IMR-90 (cell line): Measurements from ENCODE around the gene PCBP3. TPM values are rescaled to one million over a fixed set of nuclear protein-coding genes. Genes with fewer than 3 reads are reported as not detected.

Source experiments
- ATAC-seq: fragments of 200-7000 bp; cut with Tn5 transposase; 2 replicates; pipeline ENCODE4 v1.9.1; 2020; ENCODE audit warnings: low read depth, mild to moderate bottlenecking, moderate library complexity
- BruUV-seq: library from RNA; stranded (reverse); fragments of 400-500 nt; replicated peaks from 2 replicates; lab custom pipeline; 2021; lab: Mats Ljungman, UMichigan
- CTCF ChIA-PET: fragments of 300-600 bp; formaldehyde crosslinking; extraction: SDS; loops from one replicate; lab custom pipeline; 2021; ENCODE audit warnings: antibody characterized with exemption; lab: Yijun Ruan, JAX
- POLR2A ChIA-PET: fragments of 300-600 bp; sonication (Branson Sonifier 250); formaldehyde crosslinking; loops from one replicate; lab custom pipeline; 2022; ENCODE audit warnings: antibody characterized with exemption; ENCODE audit not compliant: unreplicated experiment; lab: Charles Lee
- DNase-seq: peaks from one replicate; pipeline ENCODE4 v3.0.0; 2013
- H2AFZ ChIP-seq: replicated peaks from 2 replicates; pipeline ENCODE3; 2013; ENCODE audit warnings: low read length, mild to moderate bottlenecking; ENCODE audit not compliant: poor library complexity
- H2AK5ac ChIP-seq: 2 replicates; pipeline ENCODE4 v1.6.1; 2013; ENCODE audit warnings: low read depth, low read length, inconsistent platforms
- H2AK9ac ChIP-seq: replicated peaks from 2 replicates; pipeline ENCODE3; 2013; ENCODE audit warnings: mild to moderate bottlenecking, low read depth, low read length, moderate library complexity; ENCODE audit not compliant: poor library complexity
- H2BK120ac ChIP-seq: 2 replicates; pipeline ENCODE4 v1.6.1; 2013; ENCODE audit warnings: low read depth, low read length, inconsistent platforms
- H2BK15ac ChIP-seq: 3 replicates; pipeline ENCODE4 v1.6.1; 2013; ENCODE audit warnings: low read depth, low read length, inconsistent platforms
- H2BK20ac ChIP-seq: 2 replicates; pipeline ENCODE4 v1.6.1; 2013; ENCODE audit warnings: low read depth, mild to moderate bottlenecking, inconsistent platforms, low read length, moderate library complexity
- H2BK5ac ChIP-seq: 2 replicates; pipeline ENCODE4 v1.6.1; 2013; ENCODE audit warnings: mild to moderate bottlenecking, low read depth, low read length, inconsistent platforms; ENCODE audit not compliant: poor library complexity, severe bottlenecking
- H3K14ac ChIP-seq: replicated peaks from 2 replicates; pipeline ENCODE4 v1.6.1; 2013; ENCODE audit warnings: low read depth, low read length, inconsistent platforms
- H3K18ac ChIP-seq: 2 replicates; pipeline ENCODE4 v1.6.1; 2013; ENCODE audit warnings: low read depth, low read length, control low read depth
- H3K23ac ChIP-seq: 2 replicates; pipeline ENCODE4 v1.6.1; 2013; ENCODE audit warnings: low read depth, low read length, inconsistent platforms
- H3K27ac ChIP-seq: 2 replicates; pipeline ENCODE4 v1.5.1; 2013; ENCODE audit warnings: mild to moderate bottlenecking, control low read depth, low read length; ENCODE audit not compliant: insufficient read depth
- H3K27me3 ChIP-seq: 2 replicates; pipeline ENCODE4 v1.6.1; 2013; ENCODE audit warnings: low read length; ENCODE audit not compliant: control insufficient read depth, insufficient read depth
- H3K36me3 ChIP-seq: 2 replicates; pipeline ENCODE4 v1.6.1; 2013; ENCODE audit warnings: low read length, mixed read lengths; ENCODE audit not compliant: control insufficient read depth, insufficient read depth
- H3K4ac ChIP-seq: 2 replicates; pipeline ENCODE4 v1.6.1; 2013; ENCODE audit warnings: low read depth, low read length, inconsistent platforms
- H3K4me1 ChIP-seq: 2 replicates; pipeline ENCODE4 v1.6.1; 2013; ENCODE audit warnings: low read length, mixed read lengths; ENCODE audit not compliant: control insufficient read depth, insufficient read depth
- H3K4me2 ChIP-seq: 2 replicates; pipeline ENCODE4 v1.6.1; 2013; ENCODE audit warnings: low read depth, mild to moderate bottlenecking, control low read depth, low read length, moderate library complexity
- H3K4me3 ChIP-seq: 2 replicates; pipeline ENCODE4 v1.5.1; 2013; ENCODE audit warnings: low read depth, mild to moderate bottlenecking, control low read depth, low read length, moderate library complexity; ENCODE audit not compliant: insufficient read depth
- H3K56ac ChIP-seq: 2 replicates; pipeline ENCODE4 v1.6.1; 2013; ENCODE audit warnings: low read length, inconsistent platforms; ENCODE audit not compliant: insufficient read depth; ENCODE audit errors: extremely low read depth
- H3K79me1 ChIP-seq, 2 experiments: 2 replicates each; pipeline ENCODE4 v1.6.1; 2013; ENCODE audit warnings: low read length in 2 of 2, inconsistent platforms in 1 of 2, low read depth in 1 of 2
- H3K9ac ChIP-seq: 2 replicates; pipeline ENCODE4 v1.6.1; 2013; ENCODE audit warnings: low read depth, low read length, control low read depth
- H3K9me1 ChIP-seq: 2 replicates; pipeline ENCODE4 v1.6.1; 2013; ENCODE audit warnings: low read length, inconsistent platforms; ENCODE audit not compliant: insufficient read depth
- H3K9me3 ChIP-seq: 2 replicates; pipeline ENCODE4 v1.6.1; 2013; ENCODE audit warnings: low read length; ENCODE audit not compliant: control insufficient read depth, insufficient read depth
- H4K20me1 ChIP-seq: 2 replicates; pipeline ENCODE4 v1.6.1; 2013; ENCODE audit warnings: low read length, inconsistent platforms; ENCODE audit not compliant: insufficient read depth
- H4K5ac ChIP-seq: 2 replicates; pipeline ENCODE4 v1.6.1; 2013; ENCODE audit warnings: mild to moderate bottlenecking, low read depth, low read length, control low read depth
- H4K8ac ChIP-seq, 2 experiments: 2 replicates each; pipeline ENCODE4 v1.6.1; 2013; ENCODE audit warnings: low read depth in 2 of 2, low read length in 2 of 2, control low read depth in 1 of 2, inconsistent platforms in 1 of 2
- H4K91ac ChIP-seq: 2 replicates; pipeline ENCODE4 v1.6.1; 2013; ENCODE audit warnings: low read depth, low read length, inconsistent platforms; ENCODE audit not compliant: insufficient read depth
- BHLHE40 ChIP-seq: fragments of 150-350 bp; IDR thresholded peaks from 2 replicates; pipeline ENCODE4 v1.6.1; 2016; ENCODE audit warnings: mild to moderate bottlenecking, low read depth, low read length
- CEBPB ChIP-seq: IDR thresholded peaks from 2 replicates; pipeline ENCODE4 v1.6.1; 2012; ENCODE audit warnings: low read depth, low read length, improper control_type of control experiment
- CHD1 ChIP-seq: IDR thresholded peaks from 2 replicates; pipeline ENCODE4 v1.6.1; 2012; ENCODE audit warnings: low read depth, low read length, improper control_type of control experiment
- FOS ChIP-seq: fragments of 150-350 bp; IDR thresholded peaks from 2 replicates; pipeline ENCODE4 v1.6.1; 2016; ENCODE audit warnings: low read depth, low read length
- MAFK ChIP-seq: IDR thresholded peaks from 2 replicates; pipeline ENCODE4 v1.6.1; 2012; ENCODE audit warnings: low read depth, low read length, improper control_type of control experiment
- MAZ ChIP-seq: IDR thresholded peaks from 2 replicates; pipeline ENCODE4 v1.6.1; 2012; ENCODE audit warnings: low read depth, mild to moderate bottlenecking, low read length, improper control_type of control experiment, moderate library complexity, borderline replicate concordance
- MXI1 ChIP-seq: IDR thresholded peaks from 2 replicates; pipeline ENCODE4 v1.6.1; 2012; ENCODE audit warnings: low read depth, mild to moderate bottlenecking, low read length, moderate library complexity, borderline replicate concordance
- NFE2L2 ChIP-seq: fragments of 150-350 bp; IDR thresholded peaks from 2 replicates; pipeline ENCODE4 v1.6.1; 2016; ENCODE audit warnings: low read depth, mild to moderate bottlenecking, low read length
- POLR2A ChIP-seq: IDR thresholded peaks from 2 replicates; pipeline ENCODE4 v1.6.1; 2012; ENCODE audit warnings: mild to moderate bottlenecking, low read depth, low read length
- RAD21 ChIP-seq: IDR thresholded peaks from 2 replicates; pipeline ENCODE4 v1.6.1; 2012; ENCODE audit warnings: low read length, improper control_type of control experiment
- RCOR1 ChIP-seq: IDR thresholded peaks from 2 replicates; pipeline ENCODE4 v1.6.1; 2012; ENCODE audit warnings: mild to moderate bottlenecking, low read length, improper control_type of control experiment; ENCODE audit not compliant: insufficient replicate concordance
- RFX5 ChIP-seq: IDR thresholded peaks from 2 replicates; pipeline ENCODE4 v1.8.0; 2012; ENCODE audit warnings: low read depth, mild to moderate bottlenecking, low read length, moderate library complexity
- SMC3 ChIP-seq: fragments of 150-350 bp; IDR thresholded peaks from 2 replicates; pipeline ENCODE4 v1.6.1; 2016; ENCODE audit warnings: low read depth, mild to moderate bottlenecking, antibody characterized with exemption, low read length, moderate library complexity
- WGBS, 2 experiments: methylation state at CpG; one replicate each; pipeline versions ENCODE4 v1.1.5 to v1.1.7; 2013; ENCODE audit warnings: missing lambda C conversion rate in 2 of 2; ENCODE audit not compliant: insufficient read length in 1 of 2; ENCODE audit errors: extremely low coverage in 2 of 2; 5-methylcytosine and 5-hydroxymethylcytosine counted together
- dilution Hi-C: fragments of 300-500 bp; cut with HindIII; formaldehyde crosslinking; loops from one replicate; pipeline ENCODE4 v1.14.3; 2018; ENCODE audit warnings: low sequenced_read_pairs; ENCODE audit not compliant: unreplicated experiment
- in situ Hi-C: fragments of 300-500 bp; cut with MboI; formaldehyde crosslinking; loops from 3 replicates; pipeline ENCODE4 v1.14.3; 2019; ENCODE audit warnings: low sequenced_read_pairs, inconsistent platforms, mixed read lengths
- intact Hi-C: fragments of 100-400 bp; cut with micrococcal nuclease; formaldehyde crosslinking; loops from 2 replicates; pipeline ENCODE4 v1.10.0; 2022
- polyA plus RNA-seq, 3 experiments: library from polyadenylated mRNA; depleted of rRNA; stranded (reverse); fragments of >200 nt; gene quantifications; 2 replicates each; pipeline ENCODE4 v1.2.3, GENCODE V29; 2012; ENCODE audit warnings: low replicate concordance in 1 of 3
- total RNA-seq: library from RNA; depleted of rRNA; stranded (reverse); fragments of >200 nt; gene quantifications from 2 replicates; pipeline ENCODE4 v1.2.3, GENCODE V29; 2012
- TF ChIP-seq, protein P1 (sequence below): fragments of 150-350 bp; IDR thresholded peaks from 2 replicates; pipeline ENCODE4 v1.6.1; 2016; ENCODE audit warnings: low read depth, mild to moderate bottlenecking, low read length, moderate library complexity, borderline replicate concordance
- TF ChIP-seq, protein P2 (sequence below): fragments of 150-350 bp; IDR thresholded peaks from 2 replicates; pipeline ENCODE4 v1.6.1; 2017; ENCODE audit warnings: mild to moderate bottlenecking, antibody characterized with exemption, low read length, low read depth
- TF ChIP-seq, protein P3 (sequence below): conservative IDR thresholded peaks from 2 replicates; pipeline ENCODE4 v1.5.1; 2012; ENCODE audit warnings: mild to moderate bottlenecking, low read depth, low read length, improper control_type of control experiment

Gene PCBP3
- total and polyA plus RNA-seq, 2 of the 4 experiments (the other 2 are of a cell fraction) = 2.9 to 3.9 TPM

DNA sequence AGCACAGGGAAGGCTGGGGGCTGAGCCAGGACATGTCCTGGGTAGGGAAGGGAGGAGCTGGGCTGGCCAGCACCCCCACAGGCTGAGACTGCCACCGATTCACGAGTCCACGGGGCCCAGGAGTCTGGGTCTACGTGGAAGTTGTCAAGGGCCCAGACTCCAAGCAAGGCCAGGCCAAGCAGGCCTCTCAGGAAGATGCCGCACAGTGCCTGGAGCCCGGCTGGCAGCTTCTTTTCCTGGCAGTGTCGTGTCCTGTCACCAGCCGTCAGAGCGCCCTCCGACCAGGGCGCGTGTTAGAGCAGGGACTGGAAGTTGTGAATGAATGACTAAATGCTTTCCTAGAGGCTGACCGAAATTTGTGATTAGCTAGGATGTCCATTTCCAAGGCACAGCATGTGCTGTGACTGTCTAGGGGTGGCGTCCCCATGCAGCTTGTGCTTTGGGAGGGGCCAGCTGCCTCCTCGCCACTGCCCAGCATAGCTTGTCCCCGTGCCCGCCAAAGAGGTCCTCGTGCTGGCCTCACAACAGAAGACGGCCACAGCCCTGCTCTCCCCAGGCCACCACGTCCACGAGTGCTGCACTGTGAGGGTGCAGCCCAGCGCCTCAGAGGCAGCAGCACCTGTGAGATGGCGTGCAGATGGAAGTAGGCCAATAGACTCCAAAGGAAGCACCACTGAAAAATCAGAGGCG, 190.6 kb downstream of the PCBP3 start:
- TF ChIP-seq CHD1 = no peak
- no peak for TF ChIP-seq MAFK
- TF ChIP-seq RFX5 = no peak
- TF ChIP-seq, protein P1, sequence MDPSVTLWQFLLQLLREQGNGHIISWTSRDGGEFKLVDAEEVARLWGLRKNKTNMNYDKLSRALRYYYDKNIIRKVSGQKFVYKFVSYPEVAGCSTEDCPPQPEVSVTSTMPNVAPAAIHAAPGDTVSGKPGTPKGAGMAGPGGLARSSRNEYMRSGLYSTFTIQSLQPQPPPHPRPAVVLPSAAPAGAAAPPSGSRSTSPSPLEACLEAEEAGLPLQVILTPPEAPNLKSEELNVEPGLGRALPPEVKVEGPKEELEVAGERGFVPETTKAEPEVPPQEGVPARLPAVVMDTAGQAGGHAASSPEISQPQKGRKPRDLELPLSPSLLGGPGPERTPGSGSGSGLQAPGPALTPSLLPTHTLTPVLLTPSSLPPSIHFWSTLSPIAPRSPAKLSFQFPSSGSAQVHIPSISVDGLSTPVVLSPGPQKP = no peak
- TF ChIP-seq, protein P2, sequence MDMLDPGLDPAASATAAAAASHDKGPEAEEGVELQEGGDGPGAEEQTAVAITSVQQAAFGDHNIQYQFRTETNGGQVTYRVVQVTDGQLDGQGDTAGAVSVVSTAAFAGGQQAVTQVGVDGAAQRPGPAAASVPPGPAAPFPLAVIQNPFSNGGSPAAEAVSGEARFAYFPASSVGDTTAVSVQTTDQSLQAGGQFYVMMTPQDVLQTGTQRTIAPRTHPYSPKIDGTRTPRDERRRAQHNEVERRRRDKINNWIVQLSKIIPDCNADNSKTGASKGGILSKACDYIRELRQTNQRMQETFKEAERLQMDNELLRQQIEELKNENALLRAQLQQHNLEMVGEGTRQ = no peak
- no peak for TF ChIP-seq MAZ
- TF ChIP-seq, protein P3, sequence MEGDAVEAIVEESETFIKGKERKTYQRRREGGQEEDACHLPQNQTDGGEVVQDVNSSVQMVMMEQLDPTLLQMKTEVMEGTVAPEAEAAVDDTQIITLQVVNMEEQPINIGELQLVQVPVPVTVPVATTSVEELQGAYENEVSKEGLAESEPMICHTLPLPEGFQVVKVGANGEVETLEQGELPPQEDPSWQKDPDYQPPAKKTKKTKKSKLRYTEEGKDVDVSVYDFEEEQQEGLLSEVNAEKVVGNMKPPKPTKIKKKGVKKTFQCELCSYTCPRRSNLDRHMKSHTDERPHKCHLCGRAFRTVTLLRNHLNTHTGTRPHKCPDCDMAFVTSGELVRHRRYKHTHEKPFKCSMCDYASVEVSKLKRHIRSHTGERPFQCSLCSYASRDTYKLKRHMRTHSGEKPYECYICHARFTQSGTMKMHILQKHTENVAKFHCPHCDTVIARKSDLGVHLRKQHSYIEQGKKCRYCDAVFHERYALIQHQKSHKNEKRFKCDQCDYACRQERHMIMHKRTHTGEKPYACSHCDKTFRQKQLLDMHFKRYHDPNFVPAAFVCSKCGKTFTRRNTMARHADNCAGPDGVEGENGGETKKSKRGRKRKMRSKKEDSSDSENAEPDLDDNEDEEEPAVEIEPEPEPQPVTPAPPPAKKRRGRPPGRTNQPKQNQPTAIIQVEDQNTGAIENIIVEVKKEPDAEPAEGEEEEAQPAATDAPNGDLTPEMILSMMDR = no peak
- no peak for TF ChIP-seq BHLHE40
- TF ChIP-seq RAD21 = no peak
- TF ChIP-seq MXI1 = no peak
- no peak for TF ChIP-seq POLR2A
- TF ChIP-seq RCOR1 = no peak
- no peak for TF ChIP-seq FOS
- TF ChIP-seq NFE2L2 = no peak
- no peak for TF ChIP-seq SMC3
- TF ChIP-seq CEBPB = no peak
- H2BK15ac ChIP-seq = no peak overlapping the region; the same call in 2 of the 3 replicates
- dilution Hi-C loops (no loop called here), intact Hi-C loops (no loop called here), in situ Hi-C loops (no loop called here)
- no peak overlapping the region for H3K9ac ChIP-seq
- H3K9me3 ChIP-seq = no peaks in the 10 kb centered on the region
- H2BK20ac ChIP-seq = no peak overlapping the region
- ChIA-PET CTCF (no interaction called here), POLR2A (no interaction called here)
- no peak overlapping the region for H3K4me3 ChIP-seq
- H4K20me1 ChIP-seq = no peaks in the 10 kb centered on the region
- no peak overlapping the region for H3K27ac ChIP-seq
- no peak overlapping the region for H2BK5ac ChIP-seq
- no peak overlapping the region for H3K4me2 ChIP-seq
- no peaks in the 10 kb centered on the region for H3K79me1 ChIP-seq
- no peak overlapping the region for H4K91ac ChIP-seq
- no peak overlapping the region for H3K14ac ChIP-seq
- H2AK9ac ChIP-seq = no peak overlapping the region
- DNase-seq = no peak
- ATAC-seq = no peak
- WGBS, 2 experiments = 95% methylated on average over 12 of the region's 24 CpGs; no CpG with 5 or more reads in 1 of the 2 experiments
- no TSS peak for BruUV-seq
- H2AFZ ChIP-seq = no peak overlapping the region
- no peak overlapping the region for H4K8ac ChIP-seq
- H3K4me1 ChIP-seq = peaks cover 14% of the 10 kb centered on the region
- H2AK5ac ChIP-seq = no peak overlapping the region
- no peak overlapping the region for H2BK120ac ChIP-seq
- H3K36me3 ChIP-seq = no peaks in the 10 kb centered on the region
- H4K5ac ChIP-seq = no peak overlapping the region
- H3K27me3 ChIP-seq = no peaks in the 10 kb centered on the region
- H3K56ac ChIP-seq = no peak overlapping the region
- peaks cover 12% of the 10 kb centered on the region for H3K9me1 ChIP-seq
- no peak overlapping the region for H3K4ac ChIP-seq
- H3K18ac ChIP-seq = no peak overlapping the region
- no peak overlapping the region for H3K23ac ChIP-seq
